Nephron progenitor cell (in vitro differentiated cells): ENCODE measurements around the gene FGD3.

ENCODE experiments used
- DNase-seq: peaks from one replicate; pipeline ENCODE4 v3.0.0; 2021
- H3K27ac Mint-ChIP-seq: 2 replicates; pipeline ENCODE4 v1.8.0; 2021; ENCODE audit warnings: mild to moderate bottlenecking, moderate library complexity, mixed read lengths
- H3K27me3 Mint-ChIP-seq: 2 replicates; pipeline ENCODE4 v1.8.0; 2021; ENCODE audit warnings: mild to moderate bottlenecking, low read depth, mixed read lengths; ENCODE audit not compliant: poor library complexity
- H3K36me3 Mint-ChIP-seq: 2 replicates; pipeline ENCODE4 v1.8.0; 2021; ENCODE audit warnings: low read depth, mixed read lengths
- H3K4me1 Mint-ChIP-seq: 2 replicates; pipeline ENCODE4 v1.8.0; 2021; ENCODE audit warnings: mixed read lengths
- H3K4me3 Mint-ChIP-seq: 2 replicates; pipeline ENCODE4 v1.8.0; 2021; ENCODE audit warnings: mild to moderate bottlenecking, moderate library complexity, mixed read lengths
- H3K9me3 Mint-ChIP-seq: 2 replicates; pipeline ENCODE4 v1.8.0; 2021; ENCODE audit warnings: mild to moderate bottlenecking, moderate library complexity, mixed read lengths
- TF ChIP-seq, protein P1 (sequence below): fragments of 200-600 bp; sonication (generic); IDR thresholded peaks from 2 replicates; pipeline ENCODE4 v1.5.0; 2021; ENCODE audit warnings: antibody characterized with exemption

The FGD3 gene

GRCh38 chr9:93072383-93072795, 125.1 kb downstream of the FGD3 start:
- H3K4me3 Mint-ChIP-seq: no peak overlapping the region
- H3K27me3 Mint-ChIP-seq: no peaks in the 10 kb centered on the region
- H3K27ac Mint-ChIP-seq: no peak overlapping the region
- H3K36me3 Mint-ChIP-seq: no peaks in the 10 kb centered on the region
- TF ChIP-seq, protein P1, sequence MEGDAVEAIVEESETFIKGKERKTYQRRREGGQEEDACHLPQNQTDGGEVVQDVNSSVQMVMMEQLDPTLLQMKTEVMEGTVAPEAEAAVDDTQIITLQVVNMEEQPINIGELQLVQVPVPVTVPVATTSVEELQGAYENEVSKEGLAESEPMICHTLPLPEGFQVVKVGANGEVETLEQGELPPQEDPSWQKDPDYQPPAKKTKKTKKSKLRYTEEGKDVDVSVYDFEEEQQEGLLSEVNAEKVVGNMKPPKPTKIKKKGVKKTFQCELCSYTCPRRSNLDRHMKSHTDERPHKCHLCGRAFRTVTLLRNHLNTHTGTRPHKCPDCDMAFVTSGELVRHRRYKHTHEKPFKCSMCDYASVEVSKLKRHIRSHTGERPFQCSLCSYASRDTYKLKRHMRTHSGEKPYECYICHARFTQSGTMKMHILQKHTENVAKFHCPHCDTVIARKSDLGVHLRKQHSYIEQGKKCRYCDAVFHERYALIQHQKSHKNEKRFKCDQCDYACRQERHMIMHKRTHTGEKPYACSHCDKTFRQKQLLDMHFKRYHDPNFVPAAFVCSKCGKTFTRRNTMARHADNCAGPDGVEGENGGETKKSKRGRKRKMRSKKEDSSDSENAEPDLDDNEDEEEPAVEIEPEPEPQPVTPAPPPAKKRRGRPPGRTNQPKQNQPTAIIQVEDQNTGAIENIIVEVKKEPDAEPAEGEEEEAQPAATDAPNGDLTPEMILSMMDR: no peak
- peaks cover 10% of the 10 kb centered on the region for H3K9me3 Mint-ChIP-seq
- H3K4me1 Mint-ChIP-seq: peaks cover 7% of the 10 kb centered on the region
- DNase-seq: no peak

- no peak overlapping the region for H3K27ac Mint-ChIP-seq
- no peaks in the 10 kb centered on the region for H3K9me3 Mint-ChIP-seq
Observed at GRCh38 chr9:93076101-93076791, 128.9 kb downstream of the FGD3 start.

DNA sequence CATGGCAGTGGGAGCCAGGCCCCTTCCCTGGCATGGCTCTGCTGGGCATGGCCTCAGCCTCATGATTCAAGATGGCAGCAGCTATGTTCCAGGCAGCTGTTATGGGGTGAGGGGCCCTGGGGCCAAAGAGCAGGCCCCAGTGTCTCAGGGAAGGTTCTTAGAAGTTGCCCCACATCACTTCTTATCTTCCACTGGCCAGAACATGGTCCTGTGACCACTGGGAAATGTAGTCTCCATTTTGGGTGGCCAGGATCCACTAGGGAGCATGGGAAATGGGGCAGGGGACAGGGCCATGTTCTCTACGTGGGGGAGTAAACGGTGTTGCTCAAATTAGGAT, 129.4 kb downstream of the FGD3 start:
- Mint-ChIP-seq H3K27ac (no peak overlapping the region), H3K4me1 (peaks cover 22% of the 10 kb centered on the region), H3K4me3 (no peak overlapping the region), H3K36me3 (no peaks in the 10 kb centered on the region), H3K27me3 (peaks cover 3% of the 10 kb centered on the region), H3K9me3 (no peaks in the 10 kb centered on the region)
- DNase-seq: no peak
- TF ChIP-seq, protein P1: no peak

More at GRCh38 chr9:93076101-93076791, 128.9 kb downstream of the FGD3 start:
- Mint-ChIP-seq H3K4me3 (no peak overlapping the region), H3K27me3 (peaks cover 3% of the 10 kb centered on the region), H3K4me1 (peaks cover 22% of the 10 kb centered on the region), H3K36me3 (no peaks in the 10 kb centered on the region)
- DNase-seq: no peak
- TF ChIP-seq, protein P1: no peak

GRCh38 chr9:93077367-93077766, 130.0 kb downstream of the FGD3 start:
- TF ChIP-seq, protein P1: no peak
- DNase-seq: no peak
- peaks cover 22% of the 10 kb centered on the region for H3K4me1 Mint-ChIP-seq
- no peaks in the 10 kb centered on the region for H3K9me3 Mint-ChIP-seq
- H3K4me3 Mint-ChIP-seq: no peak overlapping the region
- no peak overlapping the region for H3K27ac Mint-ChIP-seq
- H3K36me3 Mint-ChIP-seq: no peaks in the 10 kb centered on the region
- H3K27me3 Mint-ChIP-seq: peaks cover 3% of the 10 kb centered on the region

GRCh38 chr9:93077811-93078210, 130.5 kb downstream of the FGD3 start:
- Mint-ChIP-seq H3K4me3 (no peak overlapping the region), H3K27me3 (peaks cover 3% of the 10 kb centered on the region), H3K27ac (no peak overlapping the region), H3K9me3 (no peaks in the 10 kb centered on the region), H3K36me3 (no peaks in the 10 kb centered on the region), H3K4me1 (peaks cover 22% of the 10 kb centered on the region)
- no peak for DNase-seq
- TF ChIP-seq, protein P1: no peak

- Mint-ChIP-seq H3K4me1 (peaks cover 29% of the 10 kb centered on the region), H3K4me3 (no peak overlapping the region), H3K27ac (no peak overlapping the region), H3K9me3 (no peaks in the 10 kb centered on the region), H3K36me3 (no peaks in the 10 kb centered on the region), H3K27me3 (peaks cover 3% of the 10 kb centered on the region)
- no peak for DNase-seq
- TF ChIP-seq, protein P1: no peak
Observed at GRCh38 chr9:93079371-93079770, 132.0 kb downstream of the FGD3 start.
